NCI-H82 treated with DMSO at 0.1 percent for 48 hours (cell line): ENCODE measurements around the gene GREM1.

ENCODE experiments used
- DNase-seq: peaks from one replicate; lab custom pipeline; 2025; ENCODE audit not compliant: unreplicated experiment; lab: John Stamatoyannopoulos, UW

Gene GREM1

GRCh38 chr15:32778391-32779176 is 60.8 kb downstream of the GREM1 start:
- DNase-seq: no peak

GRCh38 chr15:32781781-32782180 is 64.0 kb downstream of the GREM1 start:
- no peak for DNase-seq

- DNase-seq: no peak
Measured at GRCh38 chr15:32784581-32784980, 66.8 kb downstream of the GREM1 start.

- DNase-seq: no peak
Measured at GRCh38 chr15:32786906-32787305, 69.1 kb downstream of the GREM1 start.

- DNase-seq: no peak
Measured at GRCh38 chr15:32787949-32788348, 70.1 kb downstream of the GREM1 start.

- no peak for DNase-seq
Measured at GRCh38 chr15:32790352-32790999, 72.7 kb downstream of the GREM1 start.

GRCh38 chr15:32792436-32792835 is 74.6 kb downstream of the GREM1 start:
- no peak for DNase-seq
